GM20000 (cell line): ENCODE results near the gene BRI3.

Source experiments
- DNase-seq: peaks from one replicate; pipeline ENCODE4 v3.0.0; 2012; ENCODE audit warnings: low spot score
- CTCF ChIP-seq: IDR thresholded peaks from 2 replicates; pipeline ENCODE4 v1.5.1; 2012; ENCODE audit warnings: mild to moderate bottlenecking, control low read depth; ENCODE audit errors: extremely low read depth, missing control alignments

BRI3 gene

GRCh38 chr7:98236355-98237185 is 44.9 kb upstream of the BRI3 start:
- no peak for TF ChIP-seq CTCF
- DNase-seq: no peak

- TF ChIP-seq CTCF: no peak
- no peak for DNase-seq
Observed at GRCh38 chr7:98238076-98238475, 43.4 kb upstream of the BRI3 start.

- DNase-seq: no peak
- TF ChIP-seq CTCF: no peak
Observed at GRCh38 chr7:98238976-98239375, 42.5 kb upstream of the BRI3 start.

- DNase-seq: peak; percentile 80
- peak; percentile 65 for TF ChIP-seq CTCF
Observed at GRCh38 chr7:98240961-98241673, 40.4 kb upstream of the BRI3 start.

GRCh38 chr7:98241674-98242241 is 39.7 kb upstream of the BRI3 start:
- no peak for DNase-seq
- no peak for TF ChIP-seq CTCF

- no peak for DNase-seq
- no peak for TF ChIP-seq CTCF
Observed at GRCh38 chr7:98242342-98242741, 39.1 kb upstream of the BRI3 start.

GRCh38 chr7:98242934-98243333 is 38.6 kb upstream of the BRI3 start:
- no peak for DNase-seq
- TF ChIP-seq CTCF: no peak
